ENCODE measurements around the gene IFNL2. TPM values are rescaled to one million over a fixed set of nuclear protein-coding genes. Genes with fewer than 3 reads are reported as not detected.

Gene IFNL2
- total and polyA plus RNA-seq, 2 of the 4 experiments (the other 2 are of a cell fraction) = not detected

GRCh38 chr19:39248806-39249205, 19.4 kb upstream of the IFNL2 start, which contains the start of gene IFNL4:
IFNL4 (minus strand) TSS chr19:39248856.
- Histone ChIP-seq H3K4me1 (ENCODE audit: control insufficient read depth, insufficient read depth, low read length) (no peaks in the 10 kb centered on the region), H2AFZ (replicated peaks; ENCODE audit: low read length, poor library complexity) (peak within 1 kb of the TSS; percentile 32), H2BK15ac (ENCODE audit: low read depth, low read length) (no peak within 1 kb of the TSS), H3K4me3 (ENCODE audit: insufficient read depth, low read depth, low read length) (no peak within 1 kb of the TSS), H3K27me3 (ENCODE audit: control insufficient read depth, insufficient read depth, low read length) (peaks cover 52% of the 10 kb centered on the region), H2BK120ac (ENCODE audit: low read depth, low read length) (no peak within 1 kb of the TSS), H2BK5ac (ENCODE audit: low read depth, low read length, poor library complexity, severe bottlenecking) (no peak within 1 kb of the TSS), H3K23ac (ENCODE audit: low read depth, low read length) (no peak within 1 kb of the TSS), H3K36me3 (ENCODE audit: control insufficient read depth, insufficient read depth, low read length) (no peaks in the 10 kb centered on the region), H4K8ac (ENCODE audit: low read depth in 2 of 2, low read length in 2 of 2) (no peak within 1 kb of the TSS), H4K5ac (ENCODE audit: low read depth, low read length) (no peak within 1 kb of the TSS), H2AK5ac (ENCODE audit: low read depth, low read length) (no peak within 1 kb of the TSS), H3K27ac (ENCODE audit: insufficient read depth, low read length) (no peak within 1 kb of the TSS), H4K91ac (ENCODE audit: insufficient read depth, low read depth, low read length) (no peak within 1 kb of the TSS), H3K14ac (replicated peaks; ENCODE audit: low read depth, low read length) (no peak within 1 kb of the TSS), H3K9me3 (ENCODE audit: control insufficient read depth, insufficient read depth, low read length) (peaks cover 2% of the 10 kb centered on the region; the same call in 1 of the 2 replicates), H2AK9ac (replicated peaks; ENCODE audit: low read depth, low read length, poor library complexity) (no peak within 1 kb of the TSS), H2BK20ac (ENCODE audit: low read depth, low read length) (no peak within 1 kb of the TSS), H3K79me1 (ENCODE audit: low read depth in 1 of 2, low read length in 2 of 2) (no peaks in the 10 kb centered on the region), H4K20me1 (ENCODE audit: insufficient read depth, low read length) (no peaks in the 10 kb centered on the region), H3K18ac (ENCODE audit: low read depth, low read length) (no peak within 1 kb of the TSS), H3K4me2 (ENCODE audit: low read depth, low read length) (no peak within 1 kb of the TSS), H3K9me1 (ENCODE audit: insufficient read depth, low read length) (no peaks in the 10 kb centered on the region), H3K56ac (ENCODE audit: extremely low read depth, insufficient read depth, low read length) (no peak within 1 kb of the TSS), H3K9ac (ENCODE audit: low read depth, low read length) (no peak within 1 kb of the TSS), H3K4ac (ENCODE audit: low read depth, low read length) (no peak within 1 kb of the TSS)
- TF ChIP-seq CEBPB (IDR thresholded peaks at IDR 0.05; ENCODE audit: low read depth, low read length) = no peak
- no peak for TF ChIP-seq RCOR1 (IDR thresholded peaks at IDR 0.05; ENCODE audit: insufficient replicate concordance, low read length)
- no peak for TF ChIP-seq NFE2L2 (IDR thresholded peaks at IDR 0.05; ENCODE audit: low read depth, low read length)
- no peak for TF ChIP-seq RAD21 (IDR thresholded peaks at IDR 0.05; ENCODE audit: low read length)
- no peak for TF ChIP-seq CHD1 (IDR thresholded peaks at IDR 0.05; ENCODE audit: low read depth, low read length)
- no peak for TF ChIP-seq SMC3 (IDR thresholded peaks at IDR 0.05; ENCODE audit: low read depth, low read length)
- TF ChIP-seq ELK1 (IDR thresholded peaks at IDR 0.05; ENCODE audit: borderline replicate concordance, low read depth, low read length) = no peak
- no peak for TF ChIP-seq USF2 (IDR thresholded peaks at IDR 0.05; ENCODE audit: low read depth, low read length)
- TF ChIP-seq MXI1 (IDR thresholded peaks at IDR 0.05; ENCODE audit: borderline replicate concordance, low read depth, low read length) = no peak
- TF ChIP-seq MAZ (IDR thresholded peaks at IDR 0.05; ENCODE audit: borderline replicate concordance, low read depth, low read length) = no peak
- TF ChIP-seq, protein P1, sequence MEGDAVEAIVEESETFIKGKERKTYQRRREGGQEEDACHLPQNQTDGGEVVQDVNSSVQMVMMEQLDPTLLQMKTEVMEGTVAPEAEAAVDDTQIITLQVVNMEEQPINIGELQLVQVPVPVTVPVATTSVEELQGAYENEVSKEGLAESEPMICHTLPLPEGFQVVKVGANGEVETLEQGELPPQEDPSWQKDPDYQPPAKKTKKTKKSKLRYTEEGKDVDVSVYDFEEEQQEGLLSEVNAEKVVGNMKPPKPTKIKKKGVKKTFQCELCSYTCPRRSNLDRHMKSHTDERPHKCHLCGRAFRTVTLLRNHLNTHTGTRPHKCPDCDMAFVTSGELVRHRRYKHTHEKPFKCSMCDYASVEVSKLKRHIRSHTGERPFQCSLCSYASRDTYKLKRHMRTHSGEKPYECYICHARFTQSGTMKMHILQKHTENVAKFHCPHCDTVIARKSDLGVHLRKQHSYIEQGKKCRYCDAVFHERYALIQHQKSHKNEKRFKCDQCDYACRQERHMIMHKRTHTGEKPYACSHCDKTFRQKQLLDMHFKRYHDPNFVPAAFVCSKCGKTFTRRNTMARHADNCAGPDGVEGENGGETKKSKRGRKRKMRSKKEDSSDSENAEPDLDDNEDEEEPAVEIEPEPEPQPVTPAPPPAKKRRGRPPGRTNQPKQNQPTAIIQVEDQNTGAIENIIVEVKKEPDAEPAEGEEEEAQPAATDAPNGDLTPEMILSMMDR (conservative IDR thresholded peaks at IDR 0.05; ENCODE audit: low read depth, low read length) = no peak
- TF ChIP-seq MAFK (IDR thresholded peaks at IDR 0.05; ENCODE audit: low read depth, low read length) = no peak
- no peak for TF ChIP-seq FOS (IDR thresholded peaks at IDR 0.05; ENCODE audit: low read depth, low read length)
- no peak for TF ChIP-seq BHLHE40 (IDR thresholded peaks at IDR 0.05; ENCODE audit: low read depth, low read length)
- no peak for TF ChIP-seq RFX5 (IDR thresholded peaks at IDR 0.05; ENCODE audit: low read depth, low read length)
- TF ChIP-seq POLR2A (IDR thresholded peaks at IDR 0.05; ENCODE audit: low read depth, low read length) = no peak
- ATAC-seq (ENCODE audit: low read depth) (no peak), DNase-seq (no peak)
- in situ Hi-C loops (cut with MboI; ENCODE audit: low sequenced_read_pairs) = no loop called here
- no TSS peak for BruUV-seq (replicated peaks)
- intact Hi-C loops (cut with micrococcal nuclease) = no loop called here
- 64% methylated on average over 11 of the region's 13 CpGs; no CpG with 5 or more reads in 1 of the 2 experiments for WGBS, 2 experiments (ENCODE audit: extremely low coverage in 2 of 2, insufficient read length in 1 of 2)
- CTCF ChIA-PET = interaction anchor here (0.6 kb wide), 1 partner anchor 37 kb away, joined by 5 read pairs; no protein-coding TSS in a partner anchor
- dilution Hi-C loops (cut with HindIII; ENCODE audit: low sequenced_read_pairs, unreplicated experiment) = no loop called here
- POLR2A ChIA-PET (ENCODE audit: unreplicated experiment) = no interaction called here
